ENCODE measurements around the gene PHF14.

The PHF14 gene

DNA sequence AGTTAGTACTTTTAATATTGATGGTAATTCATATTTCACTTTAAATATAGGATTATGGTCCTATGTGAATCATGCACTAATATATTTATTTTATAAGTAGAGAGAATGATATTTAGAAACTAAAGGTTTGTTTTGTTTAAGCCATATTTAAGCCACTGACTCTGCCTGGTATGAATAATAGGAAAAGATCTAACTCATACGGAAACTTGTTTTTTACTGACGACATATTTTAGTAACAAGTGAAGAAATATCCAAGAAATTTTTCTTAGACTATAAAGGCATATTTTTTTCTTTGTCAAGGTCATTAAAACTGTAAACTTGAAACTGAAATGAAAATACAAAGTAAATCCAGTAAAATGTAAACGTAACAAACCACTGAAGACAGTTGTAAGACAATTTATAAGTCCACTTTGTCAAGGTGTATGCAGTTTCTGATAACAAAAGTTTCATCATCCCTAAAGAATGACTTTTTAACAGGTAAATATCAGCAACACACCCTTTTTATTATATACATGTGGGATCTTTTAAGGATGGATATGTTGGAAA is 147.1 kb downstream of the PHF14 start:
- no peak for DNase-seq

DNA sequence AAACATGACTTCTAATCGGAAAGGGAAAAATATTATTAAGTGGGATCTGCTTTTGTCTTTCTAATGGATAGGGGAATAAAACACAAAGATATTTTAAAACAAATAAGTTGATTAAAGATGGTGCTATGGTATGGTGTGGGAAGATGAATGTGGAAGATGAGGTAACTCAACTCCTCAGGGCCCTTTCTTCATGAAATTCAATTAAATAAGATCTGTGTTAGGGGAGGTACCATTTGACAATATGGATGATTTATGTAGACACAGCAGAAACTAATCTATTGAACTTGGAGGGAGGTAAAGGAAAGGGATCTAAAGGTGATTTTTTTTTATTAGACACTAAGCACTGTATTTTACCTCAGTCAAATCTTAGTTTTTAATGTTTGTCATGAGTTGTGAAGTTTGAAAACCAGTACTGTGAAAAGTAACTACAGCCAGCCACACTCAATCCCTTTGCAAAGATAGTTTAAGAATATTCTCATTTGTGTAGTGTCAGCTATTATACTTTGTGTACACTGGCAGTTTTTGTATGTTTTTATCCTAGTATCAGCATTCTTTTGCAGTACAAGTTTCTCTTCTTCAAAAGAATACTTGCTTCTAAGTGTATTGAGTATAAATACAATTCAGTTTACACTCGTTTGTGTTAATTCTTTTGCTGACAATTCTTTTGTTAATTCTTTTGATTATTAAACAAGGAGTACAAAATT is 151.3 kb downstream of the PHF14 start:
- DNase-seq: no peak

- no peak for DNase-seq
Observed at GRCh38 chr7:11127114-11127785, 153.6 kb downstream of the PHF14 start.

- no peak for DNase-seq
Observed at GRCh38 chr7:11127988-11128387, 154.3 kb downstream of the PHF14 start.

DNA sequence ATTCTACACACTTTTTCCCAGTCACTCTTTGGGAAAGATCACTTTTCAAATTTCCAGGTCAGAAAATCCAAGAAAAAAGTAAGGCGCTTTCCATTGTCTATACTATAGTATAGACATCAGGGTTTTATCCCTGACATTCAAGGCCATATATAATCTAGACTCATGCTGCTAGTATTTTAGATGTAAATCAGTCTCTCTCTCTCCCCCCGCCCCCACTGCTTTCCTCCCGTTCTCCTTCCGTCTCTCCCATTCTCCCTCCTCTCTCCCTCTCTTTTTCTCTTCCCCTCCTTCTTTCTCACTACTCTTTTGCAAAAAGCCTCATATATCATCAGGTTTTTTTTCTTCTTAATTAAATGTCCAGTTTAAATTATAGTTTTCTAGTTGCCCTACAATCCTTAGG is 154.8 kb downstream of the PHF14 start:
- DNase-seq: no peak

DNA sequence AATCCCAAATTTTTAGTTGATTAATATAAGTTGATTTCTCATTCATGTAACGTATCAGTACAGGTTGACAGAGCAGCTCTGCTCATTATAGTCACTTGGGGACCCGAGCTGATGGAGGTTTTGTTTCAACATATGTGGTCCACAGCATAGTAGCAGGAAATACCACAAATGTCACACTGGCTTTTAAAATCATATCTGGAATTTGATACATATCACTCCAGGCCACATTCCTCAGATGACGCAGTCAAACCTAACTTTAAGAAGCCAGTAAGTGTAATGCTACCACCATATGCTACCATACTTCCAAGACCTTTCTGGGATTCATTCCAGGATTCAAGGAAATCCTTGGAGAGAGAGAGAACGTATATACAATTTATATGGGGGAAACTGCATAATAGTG is 156.3 kb downstream of the PHF14 start:
- DNase-seq: no peak

GRCh38 chr7:11130601-11131000 is 156.9 kb downstream of the PHF14 start:
- DNase-seq: no peak

GRCh38 chr7:11133436-11133959 is 159.8 kb downstream of the PHF14 start:
- no peak for DNase-seq

GRCh38 chr7:11135573-11135972 is 161.9 kb downstream of the PHF14 start:
- DNase-seq: no peak

DNA sequence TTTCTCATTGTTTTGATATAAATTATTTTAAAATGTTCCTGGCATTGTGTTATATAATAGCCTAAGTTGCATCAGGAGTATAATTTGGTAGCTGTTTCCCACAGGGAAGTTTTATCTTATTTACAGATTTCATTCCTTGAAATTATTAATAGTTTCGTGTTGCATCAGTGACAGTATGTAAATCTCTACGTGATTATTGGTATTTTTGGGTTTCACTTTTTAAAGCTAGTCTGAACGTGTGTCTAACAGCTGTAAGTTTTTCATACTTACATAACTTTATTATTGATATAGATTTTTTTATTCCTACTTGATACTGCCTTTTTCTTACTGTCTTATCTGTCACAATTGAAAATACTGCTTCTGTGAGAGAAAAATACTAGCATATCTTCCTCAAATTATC is 167.9 kb downstream of the PHF14 start:
- DNase-seq: no peak

- no peak for DNase-seq
Observed at GRCh38 chr7:11153694-11154093, 180.0 kb downstream of the PHF14 start.

DNA sequence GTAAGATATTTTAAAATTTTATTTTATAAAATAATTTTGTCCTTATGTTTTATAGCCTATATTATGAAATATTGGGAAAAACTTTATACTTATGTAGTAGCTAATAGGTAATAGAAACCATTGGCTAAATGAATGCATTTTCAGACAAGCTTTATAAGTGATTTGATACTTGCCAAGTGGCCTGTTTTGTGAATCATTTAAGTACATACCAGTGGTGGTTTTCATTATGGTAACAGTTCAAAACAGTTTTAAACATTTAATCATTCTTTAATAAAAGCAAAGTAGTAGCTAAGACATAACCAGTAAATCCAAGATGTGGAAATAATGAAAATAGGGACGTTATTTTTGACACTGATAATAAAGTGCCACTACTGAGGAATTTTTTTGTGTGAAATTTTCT is 182.2 kb downstream of the PHF14 start:
- no peak for DNase-seq

DNA sequence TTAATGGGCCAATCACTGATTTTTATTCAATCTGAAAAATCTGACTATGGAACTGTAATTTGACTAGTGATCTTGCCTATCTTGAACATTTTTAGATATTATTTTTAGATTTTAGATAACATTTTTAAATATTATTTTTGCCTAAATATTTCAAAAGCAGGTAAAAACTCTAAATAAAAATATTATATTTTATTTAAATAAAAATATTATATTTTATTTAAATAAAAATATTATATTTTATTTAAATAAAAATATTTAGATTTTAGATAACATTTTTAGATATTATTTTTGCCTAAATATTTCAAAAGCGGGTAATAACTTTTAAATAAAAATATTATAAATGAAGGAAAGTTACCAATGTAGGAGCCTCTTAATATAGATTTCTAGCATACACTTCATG is 187.8 kb downstream of the PHF14 start:
- DNase-seq: no peak

DNA sequence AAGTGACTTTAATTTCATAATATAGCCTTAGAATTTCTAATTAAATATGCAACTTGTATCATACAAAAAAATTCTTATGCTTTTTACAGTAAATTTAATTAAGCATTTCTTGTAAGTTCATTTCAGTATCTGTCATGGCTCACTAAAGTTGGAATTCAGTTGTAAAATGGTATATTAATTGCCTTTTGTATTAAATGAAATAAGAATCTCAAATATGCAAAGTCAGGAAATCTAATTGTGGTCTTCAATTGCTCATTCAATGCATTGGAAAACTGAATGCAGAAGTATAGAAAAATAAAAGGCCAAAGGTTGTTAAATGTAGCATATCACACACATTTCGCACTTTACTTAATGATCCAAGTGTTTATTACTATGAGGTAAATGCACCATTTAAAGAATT is 189.5 kb downstream of the PHF14 start:
- no peak for DNase-seq

DNA sequence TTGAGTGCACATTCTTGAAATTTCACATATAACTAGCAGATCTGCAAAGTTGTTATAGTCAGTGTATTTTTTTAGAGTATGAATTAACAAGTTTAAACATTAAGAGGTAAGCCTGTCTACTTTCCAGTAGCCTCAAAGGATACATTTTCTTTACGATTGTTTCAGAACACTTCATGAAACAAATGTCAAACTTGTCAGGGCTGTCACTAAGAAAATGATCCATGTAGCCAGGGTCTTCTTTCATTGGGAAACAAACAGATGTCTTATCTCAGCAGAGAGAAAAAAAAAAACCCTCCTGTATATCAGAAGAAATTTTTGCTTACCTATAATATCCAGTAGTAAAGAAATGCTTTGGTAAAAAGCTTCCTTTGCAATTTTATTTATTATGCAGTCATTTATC is 192.4 kb downstream of the PHF14 start:
- no peak for DNase-seq

GRCh38 chr7:11168650-11169170 is 195.0 kb downstream of the PHF14 start:
- no peak for DNase-seq

DNA sequence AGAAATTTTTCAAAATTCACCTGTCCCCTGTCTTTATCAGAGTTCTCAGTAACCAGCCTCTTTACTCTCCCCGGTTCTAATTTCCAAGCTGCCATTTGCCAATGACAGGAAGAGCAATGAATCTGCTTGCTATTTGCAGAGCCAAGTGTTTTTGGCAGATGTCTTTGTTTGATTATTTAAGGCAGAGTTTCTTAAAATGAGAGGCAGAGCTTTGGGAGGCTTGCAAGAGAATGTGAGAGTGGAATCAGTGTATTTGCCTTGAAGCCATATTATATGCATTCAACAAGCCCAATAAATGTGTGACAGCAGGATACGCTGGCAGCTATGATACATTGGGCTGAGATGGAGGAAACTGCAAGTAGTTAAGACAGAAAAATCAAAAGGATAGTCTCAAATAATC is 196.5 kb downstream of the PHF14 start:
- DNase-seq: peak; percentile 71

GRCh38 chr7:11170863-11171568 is 197.3 kb downstream of the PHF14 start:
- no peak for DNase-seq

- DNase-seq: no peak
Observed at GRCh38 chr7:11171569-11172192, 198.0 kb downstream of the PHF14 start.

- no peak for DNase-seq
Observed at GRCh38 chr7:11172835-11173234, 199.2 kb downstream of the PHF14 start.

DNA sequence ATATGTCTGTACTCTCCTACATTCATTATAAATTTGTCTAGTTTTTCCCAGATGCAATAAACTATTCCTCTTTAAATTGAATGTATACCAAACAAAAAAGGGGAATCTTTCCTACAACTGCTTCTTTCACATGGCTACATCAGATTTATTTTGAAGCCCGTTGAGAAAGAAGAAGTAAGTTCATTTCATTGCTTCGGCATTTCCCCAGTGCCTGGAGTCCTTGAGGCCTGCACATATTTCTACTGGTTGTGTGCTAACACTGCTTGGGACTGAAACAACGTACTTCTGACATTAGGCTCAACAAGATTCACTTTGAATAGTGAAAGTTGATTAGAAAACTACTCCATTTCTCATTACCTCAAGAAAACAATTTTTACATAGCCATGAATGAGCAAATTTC is 201.7 kb downstream of the PHF14 start:
- DNase-seq: no peak

- DNase-seq: no peak
Observed at GRCh38 chr7:11175887-11176286, 202.2 kb downstream of the PHF14 start.

DNA sequence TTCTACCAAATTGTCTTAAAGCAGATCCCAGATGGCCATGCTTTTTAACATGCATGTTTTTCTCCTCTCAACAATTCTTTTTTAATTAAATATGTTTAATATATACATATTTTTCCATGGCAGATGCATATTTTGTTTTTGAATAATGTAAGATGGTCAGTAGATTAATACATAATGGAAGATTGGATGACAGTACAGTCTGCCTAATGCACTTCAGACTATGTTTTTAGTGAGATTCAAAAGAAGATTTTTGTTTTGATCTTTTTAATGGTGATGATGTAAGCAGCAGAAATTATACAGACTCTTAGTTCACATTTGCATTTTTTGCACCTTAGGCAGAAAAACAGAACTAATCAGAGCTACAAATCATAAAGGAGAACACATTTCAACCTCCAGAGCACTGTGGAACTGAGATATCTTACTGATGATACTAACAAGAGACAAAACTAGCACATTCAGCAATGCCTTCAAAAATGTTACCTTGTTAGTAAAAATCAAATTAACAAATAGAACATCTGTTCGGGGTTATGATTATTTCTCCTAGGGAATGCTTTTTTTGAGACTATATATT is 203.4 kb downstream of the PHF14 start:
- DNase-seq: no peak

All from NCI-H2029 treated with DMSO at 0.1 percent for 48 hours (cell line).